Adrenal gland (tissue), 12 donors: Measurements from ENCODE around the gene GLB1L. TPM values are rescaled to one million over a fixed set of nuclear protein-coding genes. Genes with fewer than 3 reads are reported as not detected.
A peak's percentile ranks its signal among the peaks of the same experiment; 100 is the strongest.

Source experiments
- DNase-seq, 7 donors: peaks; one replicate each; pipeline ENCODE4 v3.0.0-alpha.2; 2019 to 2020
- H3K27ac ChIP-seq, 5 donors: fragments of 200-600 bp; sonication (generic) in 4 of 5; 1 replicate in 3 of 5; 2 replicates in 2 of 5; pipeline versions ENCODE4 v1.5.1 to v1.8.0; 2016 to 2020; ENCODE audit warnings: mild to moderate bottlenecking in 1 of 5
- H3K27me3 ChIP-seq: fragments of 200-600 bp; 2 replicates; pipeline ENCODE4 v1.8.0; 2021
- H3K36me3 ChIP-seq, 2 donors: fragments of 200-600 bp; replicated peaks in 1 of 2; 1 replicate in 1 of 2; 2 replicates in 1 of 2; pipeline versions ENCODE4 v1.5.1 to v1.8.0; 2018 to 2022
- H3K4me1 ChIP-seq, 2 donors: fragments of 200-600 bp; replicated peaks in 1 of 2; 1 replicate in 1 of 2; 2 replicates in 1 of 2; pipeline versions ENCODE4 v1.5.1 to v1.8.0; 2018 to 2021
- H3K4me3 ChIP-seq, 4 donors: fragments of 200-600 bp; sonication (generic) in 3 of 4; one replicate each; pipeline ENCODE4 v1.5.1; 2016 to 2018
- H3K9me3 ChIP-seq, 3 donors: fragments of 200-600 bp; sonication (generic) in 1 of 3; replicated peaks in 1 of 3; 1 replicate in 2 of 3; 2 replicates in 1 of 3; pipeline versions ENCODE4 v1.5.1 to v1.8.0; 2016 to 2021
- POLR2A ChIP-seq, 2 donors: fragments of 450-650 bp; IDR thresholded peaks; one replicate each; pipeline ENCODE4 v1.6.1; 2017; ENCODE audit warnings: antibody characterized with exemption in 2 of 2, mild to moderate bottlenecking in 2 of 2, moderate library complexity in 1 of 2
- WGBS, 4 donors: extraction: QIAGEN DNeasy Blood & Tissue Kit in 2 of 4; methylation state at CpG; one replicate each; pipeline versions ENCODE4 v1.1.5 to v1.1.7; 2013 to 2017; 5-methylcytosine and 5-hydroxymethylcytosine counted together
- intact Hi-C, 2 donors: fragments of 100-400 bp; cut with DNase I; formaldehyde crosslinking; loops; one replicate each; pipeline versions ENCODE4 v1.14.1 to v1.15.0; 2022 to 2023
- polyA plus RNA-seq, 3 donors: library from polyadenylated mRNA; stranded (reverse); fragments of 200-250 nt in 2 of 3; fragments of 350-450 nt in 1 of 3; fragmentation: Illumina TruSeq in 1 of 3; extraction: RNeasy Lipid Tissue Mini Kit (QIAGEN cat#74804) in 1 of 3; gene quantifications; one replicate each; pipeline ENCODE4 v1.2.3, GENCODE V29; 2013 to 2014
- total RNA-seq, 9 donors: library from RNA; depleted of rRNA in 4 of 9; stranded (reverse); fragments of >200 nt in 4 of 9; fragments of 120-200 nt in 1 of 9; fragmentation: NEBNext Ultra II Directional in 1 of 9; extraction: Animal tissue kit (Norgen Biotek cat#: 25700) in 1 of 9; gene quantifications; one replicate each; pipeline versions ENCODE4 v1.1.0 to v1.2.4, GENCODE V29; 2013 to 2023
- TF ChIP-seq, protein P1 (sequence below), 6 experiments: fragments of 450-650 bp in 4 of 6; fragments of 200-600 bp in 2 of 6; sonication (generic) in 1 of 6; IDR thresholded peaks; 1 replicate in 5 of 6; 2 replicates in 1 of 6; pipeline versions ENCODE4 v1.5.1 to v1.8.0; 2016 to 2021; ENCODE audit warnings: antibody characterized with exemption in 6 of 6, mild to moderate bottlenecking in 2 of 6, moderate library complexity in 1 of 6
- donor health status: healthy with polysubstance abuse.
- donor health status: Bipolar disorder and iron deficiency.
- donor health status: DM: yes; HTN: yes; CAD: no.
- donor health status: DM: no; HTN: no; CAD: no.
- donor health status: DM: no; HTN: no; CAD: no.
- donor health status: DM: yes; HTN: yes; CAD: no.

The GLB1L gene
- total and polyA plus RNA-seq, 12 donors: 6.3 to 25.0 (median 14.5) TPM

DNA sequence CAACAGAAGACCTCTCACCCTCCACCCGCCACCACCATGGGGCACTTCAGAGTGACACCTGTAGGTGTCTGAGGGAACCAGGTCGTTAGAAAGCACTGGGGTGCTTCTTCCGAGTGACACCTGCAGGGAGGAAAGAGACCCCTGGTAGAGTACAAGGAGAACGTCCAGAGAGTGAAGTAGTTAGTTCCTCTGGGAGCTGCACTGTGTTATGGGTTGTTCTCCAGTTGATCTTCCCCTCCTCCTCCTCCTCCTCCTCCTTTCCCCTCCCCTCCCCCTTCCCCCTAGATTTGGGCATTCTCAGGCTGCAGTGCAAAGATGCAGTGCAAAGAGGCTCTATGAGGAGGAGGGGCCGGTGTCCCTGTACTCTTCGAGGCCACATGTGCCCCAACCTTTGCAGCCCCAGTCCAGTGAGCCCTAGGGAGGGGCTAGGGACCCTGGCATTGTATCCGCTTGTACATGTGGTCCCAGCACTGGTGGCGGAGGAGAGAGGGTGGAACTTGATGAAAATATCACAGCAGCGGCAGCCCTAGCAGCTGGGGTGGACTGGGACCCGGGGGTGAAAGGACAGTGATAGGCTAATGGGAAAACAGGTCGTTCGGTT lies 34.8 kb upstream of the GLB1L start:
- no peaks in the 10 kb centered on the region for H3K27me3 ChIP-seq
- intact Hi-C loops: no loop called here
- H3K4me3 ChIP-seq: peak overlapping the region; percentile 9 to 72 (median 60)
- H3K4me1 ChIP-seq: peaks cover 14 to 25% of the 10 kb centered on the region in 2 donors
- 36 to 44% (median 39%) methylated on average over 11 to 12 of the region's 12 CpGs for WGBS, 4 donors
- H3K27ac ChIP-seq: peak overlapping the region; percentile 88 to 99 (median 95)
- H3K36me3 ChIP-seq: peaks cover 0 to 46% of the 10 kb centered on the region in 2 donors
- peak in 2 of 7 donors; percentile 29 to 52 for DNase-seq
- TF ChIP-seq, protein P1, sequence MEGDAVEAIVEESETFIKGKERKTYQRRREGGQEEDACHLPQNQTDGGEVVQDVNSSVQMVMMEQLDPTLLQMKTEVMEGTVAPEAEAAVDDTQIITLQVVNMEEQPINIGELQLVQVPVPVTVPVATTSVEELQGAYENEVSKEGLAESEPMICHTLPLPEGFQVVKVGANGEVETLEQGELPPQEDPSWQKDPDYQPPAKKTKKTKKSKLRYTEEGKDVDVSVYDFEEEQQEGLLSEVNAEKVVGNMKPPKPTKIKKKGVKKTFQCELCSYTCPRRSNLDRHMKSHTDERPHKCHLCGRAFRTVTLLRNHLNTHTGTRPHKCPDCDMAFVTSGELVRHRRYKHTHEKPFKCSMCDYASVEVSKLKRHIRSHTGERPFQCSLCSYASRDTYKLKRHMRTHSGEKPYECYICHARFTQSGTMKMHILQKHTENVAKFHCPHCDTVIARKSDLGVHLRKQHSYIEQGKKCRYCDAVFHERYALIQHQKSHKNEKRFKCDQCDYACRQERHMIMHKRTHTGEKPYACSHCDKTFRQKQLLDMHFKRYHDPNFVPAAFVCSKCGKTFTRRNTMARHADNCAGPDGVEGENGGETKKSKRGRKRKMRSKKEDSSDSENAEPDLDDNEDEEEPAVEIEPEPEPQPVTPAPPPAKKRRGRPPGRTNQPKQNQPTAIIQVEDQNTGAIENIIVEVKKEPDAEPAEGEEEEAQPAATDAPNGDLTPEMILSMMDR (IDR thresholded peaks at IDR 0.05): peak in 2 of 6 experiments; percentile 16 to 29
- no peak for TF ChIP-seq POLR2A (IDR thresholded peaks at IDR 0.05)
- no peaks in the 10 kb centered on the region for H3K9me3 ChIP-seq

DNA sequence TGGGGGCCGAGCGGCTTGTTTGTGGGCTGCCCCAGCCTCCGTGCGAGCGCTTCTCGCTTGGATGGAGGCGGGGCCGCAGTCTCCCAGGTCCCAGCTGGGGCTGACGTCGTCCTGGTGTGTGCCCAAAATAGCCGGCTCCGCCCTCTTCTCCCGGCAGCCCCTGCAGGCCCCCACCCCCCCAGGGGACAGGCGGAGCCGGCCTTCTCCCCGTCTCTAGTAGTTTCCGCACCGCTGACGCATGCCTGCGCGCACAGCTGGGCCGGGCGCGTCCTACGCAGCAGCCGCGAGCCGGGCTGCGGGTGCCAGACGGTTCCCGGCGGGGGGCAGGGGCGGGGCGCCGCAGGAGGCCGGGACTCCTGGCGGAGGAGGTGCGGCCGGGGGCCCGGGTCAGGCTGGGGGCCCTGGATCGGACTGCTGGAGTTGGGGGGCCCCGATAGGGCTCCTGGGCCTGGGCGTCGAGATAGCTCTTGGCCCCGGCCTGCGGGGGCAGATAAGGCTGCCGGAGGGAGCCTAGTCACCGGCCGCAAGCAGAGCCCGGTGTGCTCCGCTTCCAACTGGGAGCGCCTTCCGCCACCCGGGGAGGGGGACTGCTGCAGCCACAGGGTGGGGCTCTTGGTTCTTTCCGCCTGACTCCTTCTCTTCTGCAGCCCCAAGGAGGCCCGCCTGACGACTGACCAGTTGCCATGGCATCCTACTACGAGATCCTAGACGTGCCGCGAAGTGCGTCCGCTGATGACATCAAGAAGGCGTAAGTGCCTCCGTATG lies 34.1 kb upstream of the GLB1L start, which contains the start of gene DNAJB2:
Gene DNAJB2 (plus strand): TSS at position 216 of the 765 bp plus-strand sequence. CDS start 468 bp downstream, at position 684.
- intact Hi-C loops: no loop called here
- Histone ChIP-seq H3K27ac (peak within 1 kb of the TSS; percentile 92 to 99 (median 95)), H3K4me3 (peak within 1 kb of the TSS; percentile 9 to 72 (median 60)), H3K27me3 (no peaks in the 10 kb centered on the region), H3K4me1 (peaks cover 14 to 26% of the 10 kb centered on the region in 2 donors), H3K36me3 (peaks cover 0 to 39% of the 10 kb centered on the region in 2 donors), H3K9me3 (no peaks in the 10 kb centered on the region)
- TF ChIP-seq, protein P1 (IDR thresholded peaks at IDR 0.05): no peak
- TF ChIP-seq POLR2A (IDR thresholded peaks at IDR 0.05): peak; percentile 94 to 97
- peak; percentile 99 to 100 (median 99) for DNase-seq
- WGBS, 4 donors: 0 to 1% (median 0%) methylated on average over 14 to 65 of the region's 65 CpGs

DNA sequence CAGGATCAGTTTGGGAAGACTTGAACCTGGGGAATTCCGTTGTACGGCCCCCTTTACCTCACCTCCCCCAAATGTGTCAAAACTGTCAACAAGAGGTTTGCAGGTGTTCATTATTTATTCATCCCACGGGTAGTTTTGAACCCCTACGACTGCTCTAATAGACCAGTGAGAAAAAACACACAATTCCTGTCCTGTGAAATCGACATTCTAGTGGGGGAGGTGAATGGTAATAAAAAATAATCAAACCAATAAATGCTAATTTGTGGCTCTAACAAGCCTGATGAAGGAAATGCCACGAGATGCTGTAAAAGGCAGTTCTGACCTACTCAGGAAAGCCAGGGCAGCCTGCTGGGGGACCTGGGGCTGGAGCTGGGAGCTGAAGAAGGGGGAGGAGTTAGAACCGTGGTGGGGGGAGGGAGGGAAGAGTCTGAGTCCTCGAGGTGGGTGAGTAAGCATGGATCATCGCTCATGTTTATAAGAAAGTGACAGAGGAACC lies 33.5 kb upstream of the GLB1L start:
- 13 to 18% (median 18%) methylated on average over 9 of the region's 9 CpGs for WGBS, 4 donors
- no peak for TF ChIP-seq POLR2A (IDR thresholded peaks at IDR 0.05)
- TF ChIP-seq, protein P1 (IDR thresholded peaks at IDR 0.05): peak in 1 of 6 experiments; percentile 19
- H3K27ac ChIP-seq: peak overlapping the region; percentile 92 to 99 (median 95)
- no peaks in the 10 kb centered on the region for H3K27me3 ChIP-seq
- intact Hi-C loops: no loop called here
- H3K9me3 ChIP-seq: no peaks in the 10 kb centered on the region
- peaks cover 14 to 31% of the 10 kb centered on the region in 2 donors for H3K4me1 ChIP-seq
- peak overlapping the region in 1 of 4 donors; percentile 72 for H3K4me3 ChIP-seq
- peaks cover 0 to 33% of the 10 kb centered on the region in 2 donors for H3K36me3 ChIP-seq
- DNase-seq: no peak
